ENCODE data around the gene PHB1.

PHB1 gene

DNA sequence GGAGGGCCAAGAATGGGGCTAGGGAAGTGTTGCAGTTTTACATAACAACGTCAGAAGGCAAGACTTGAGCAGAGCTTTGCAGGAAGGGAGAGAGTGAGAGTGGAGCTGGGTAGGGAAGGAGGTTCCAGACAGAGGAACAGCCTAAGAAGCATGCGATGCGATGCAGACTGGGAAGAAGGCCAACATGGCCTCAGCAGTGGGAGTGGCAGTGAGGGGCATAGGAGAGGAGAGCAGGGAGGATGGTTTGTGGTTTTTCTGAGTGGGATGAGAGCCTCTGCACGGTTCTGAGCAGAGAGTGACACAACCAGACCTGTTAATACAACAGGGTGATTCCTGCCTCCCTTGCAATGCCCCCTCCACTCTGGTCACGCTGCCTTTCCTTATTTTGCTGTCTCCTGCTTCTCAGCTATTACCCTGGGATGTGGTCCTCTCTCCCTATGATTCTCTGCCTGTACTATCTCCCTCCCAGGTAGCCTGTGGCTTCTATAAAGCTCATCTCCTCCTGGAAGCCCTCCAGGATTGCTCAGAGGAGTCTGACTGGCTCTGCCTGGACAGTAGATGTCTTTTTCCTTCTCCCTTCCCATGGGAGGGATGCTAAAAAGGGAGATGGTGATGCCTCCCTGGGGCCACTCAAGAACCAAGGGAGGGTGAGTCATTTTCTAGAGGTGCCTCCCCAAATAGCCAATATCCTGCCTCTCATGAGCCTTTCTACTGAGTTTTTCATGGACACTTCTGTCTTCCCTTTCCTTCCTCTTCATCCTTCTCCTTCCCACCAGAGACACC, 41.7 kb upstream of the PHB1 start:
- peak; percentile 80 for DNase-seq (ENCODE audit: extremely low read depth, low read depth)
- TF ChIP-seq, protein P1, sequence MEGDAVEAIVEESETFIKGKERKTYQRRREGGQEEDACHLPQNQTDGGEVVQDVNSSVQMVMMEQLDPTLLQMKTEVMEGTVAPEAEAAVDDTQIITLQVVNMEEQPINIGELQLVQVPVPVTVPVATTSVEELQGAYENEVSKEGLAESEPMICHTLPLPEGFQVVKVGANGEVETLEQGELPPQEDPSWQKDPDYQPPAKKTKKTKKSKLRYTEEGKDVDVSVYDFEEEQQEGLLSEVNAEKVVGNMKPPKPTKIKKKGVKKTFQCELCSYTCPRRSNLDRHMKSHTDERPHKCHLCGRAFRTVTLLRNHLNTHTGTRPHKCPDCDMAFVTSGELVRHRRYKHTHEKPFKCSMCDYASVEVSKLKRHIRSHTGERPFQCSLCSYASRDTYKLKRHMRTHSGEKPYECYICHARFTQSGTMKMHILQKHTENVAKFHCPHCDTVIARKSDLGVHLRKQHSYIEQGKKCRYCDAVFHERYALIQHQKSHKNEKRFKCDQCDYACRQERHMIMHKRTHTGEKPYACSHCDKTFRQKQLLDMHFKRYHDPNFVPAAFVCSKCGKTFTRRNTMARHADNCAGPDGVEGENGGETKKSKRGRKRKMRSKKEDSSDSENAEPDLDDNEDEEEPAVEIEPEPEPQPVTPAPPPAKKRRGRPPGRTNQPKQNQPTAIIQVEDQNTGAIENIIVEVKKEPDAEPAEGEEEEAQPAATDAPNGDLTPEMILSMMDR (IDR thresholded peaks at IDR 0.05; ENCODE audit: low read depth, low read length, missing control alignments), result no peak
- H3K4me3 ChIP-seq (replicated peaks; ENCODE audit: low read depth, low read length), result no peak overlapping the region

DNA sequence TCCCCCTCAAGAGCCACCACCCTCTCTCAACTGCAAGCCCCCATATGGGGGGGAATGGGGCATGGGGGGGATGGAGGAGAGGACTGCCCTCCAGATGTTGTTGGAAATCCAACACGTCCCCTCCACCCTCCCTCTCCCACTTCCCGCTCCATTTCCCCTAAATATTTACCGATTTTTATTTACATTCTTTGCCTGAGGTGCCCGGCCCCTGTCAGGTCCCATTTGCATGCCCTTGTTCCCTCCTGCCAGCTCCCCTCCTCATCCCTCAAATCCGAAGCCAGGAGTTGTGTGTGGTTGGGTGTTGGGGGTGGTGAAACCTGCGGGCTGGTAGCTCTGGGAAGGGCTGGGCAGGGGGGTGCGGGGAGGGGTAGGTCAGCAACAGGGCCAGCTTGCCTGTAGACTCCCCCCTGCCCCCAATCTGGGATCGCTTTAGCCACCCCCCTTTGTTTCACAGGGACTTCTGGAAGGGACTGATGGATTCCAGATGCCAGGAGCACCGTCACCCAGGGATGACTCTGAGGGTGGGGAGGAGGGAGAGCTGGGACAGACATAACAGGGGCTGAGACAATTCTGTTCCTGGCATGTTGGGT, 40.7 kb upstream of the PHB1 start:
- DNase-seq (ENCODE audit: extremely low read depth, low read depth), result no peak
- no peak overlapping the region for H3K4me3 ChIP-seq (replicated peaks; ENCODE audit: low read depth, low read length)
- TF ChIP-seq, protein P1 (IDR thresholded peaks at IDR 0.05; ENCODE audit: low read depth, low read length, missing control alignments), result no peak

DNA sequence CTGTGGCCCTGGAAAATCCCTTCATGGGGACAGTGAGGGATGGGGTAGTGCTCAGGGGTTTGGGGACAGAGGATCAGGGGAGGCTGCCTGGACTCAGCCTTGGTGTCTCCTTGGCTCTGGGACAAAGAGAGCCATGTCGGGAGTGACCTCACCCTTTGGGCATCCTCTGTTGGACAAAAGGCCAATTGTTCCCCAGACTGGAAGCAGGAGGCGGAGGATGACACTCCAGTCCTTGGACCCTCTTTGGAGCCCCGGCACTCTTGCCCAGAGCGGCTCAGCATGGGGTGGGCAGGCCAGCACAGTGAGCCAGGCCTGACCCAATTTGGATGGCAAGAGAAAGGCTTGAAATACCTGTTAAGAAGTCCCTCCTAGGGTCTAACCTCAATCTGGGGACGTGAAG, 39.4 kb upstream of the PHB1 start:
- DNase-seq (ENCODE audit: extremely low read depth, low read depth), result no peak

DNA sequence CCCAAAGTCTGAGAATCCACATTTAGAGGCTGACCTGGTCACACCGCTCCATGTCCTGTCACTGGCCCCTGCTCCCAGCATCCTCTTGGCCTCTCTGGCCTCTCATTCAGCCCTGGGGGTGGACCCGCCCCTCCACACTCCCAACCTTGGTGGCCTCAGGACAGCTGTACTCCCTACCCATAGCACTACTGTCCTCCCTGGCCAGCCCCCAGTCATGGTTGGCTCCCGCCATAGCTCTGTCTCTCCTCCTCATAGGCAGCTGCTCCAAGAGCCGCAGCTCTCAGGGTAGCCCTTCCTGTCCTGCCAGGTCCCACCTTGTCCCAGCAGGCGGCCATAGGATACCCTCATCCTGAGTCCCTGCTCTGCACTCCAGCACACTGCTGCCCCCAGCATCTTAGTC, 38.0 kb upstream of the PHB1 start:
- H3K4me3 ChIP-seq (replicated peaks; ENCODE audit: low read depth, low read length), result no peak overlapping the region
- DNase-seq (ENCODE audit: extremely low read depth, low read depth), result no peak

More for the DNA sequence above, 39.4 kb upstream of the PHB1 start:
- TF ChIP-seq, protein P1 (IDR thresholded peaks at IDR 0.05; ENCODE audit: low read depth, low read length, missing control alignments), result no peak
- no peak overlapping the region for H3K4me3 ChIP-seq (replicated peaks; ENCODE audit: low read depth, low read length)

DNA sequence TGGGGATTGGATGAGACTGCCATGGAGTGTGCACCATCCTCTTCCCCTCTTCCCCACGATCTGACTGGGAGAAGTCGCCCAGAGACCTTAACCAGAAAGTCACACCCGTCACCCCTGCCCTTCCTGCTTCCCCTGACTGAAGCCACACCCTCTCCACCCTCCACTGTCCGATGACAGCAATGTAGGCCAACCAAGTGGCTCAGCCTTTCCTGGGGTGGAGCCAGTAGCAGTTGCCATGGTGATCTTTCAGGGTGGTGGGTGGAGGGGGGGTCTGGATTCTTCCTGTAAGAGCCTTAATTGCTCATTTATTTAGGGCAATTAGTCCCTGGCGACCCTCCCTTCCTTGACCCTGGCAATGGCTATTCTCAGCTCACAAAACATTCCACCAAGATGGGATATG, 37.5 kb upstream of the PHB1 start:
- TF ChIP-seq, protein P1 (IDR thresholded peaks at IDR 0.05; ENCODE audit: low read depth, low read length, missing control alignments), result no peak
- DNase-seq (ENCODE audit: extremely low read depth, low read depth), result no peak
- H3K4me3 ChIP-seq (replicated peaks; ENCODE audit: low read depth, low read length), result no peak overlapping the region

More for the DNA sequence above, 38.0 kb upstream of the PHB1 start:
- TF ChIP-seq, protein P1 (IDR thresholded peaks at IDR 0.05; ENCODE audit: low read depth, low read length, missing control alignments), result no peak

DNA sequence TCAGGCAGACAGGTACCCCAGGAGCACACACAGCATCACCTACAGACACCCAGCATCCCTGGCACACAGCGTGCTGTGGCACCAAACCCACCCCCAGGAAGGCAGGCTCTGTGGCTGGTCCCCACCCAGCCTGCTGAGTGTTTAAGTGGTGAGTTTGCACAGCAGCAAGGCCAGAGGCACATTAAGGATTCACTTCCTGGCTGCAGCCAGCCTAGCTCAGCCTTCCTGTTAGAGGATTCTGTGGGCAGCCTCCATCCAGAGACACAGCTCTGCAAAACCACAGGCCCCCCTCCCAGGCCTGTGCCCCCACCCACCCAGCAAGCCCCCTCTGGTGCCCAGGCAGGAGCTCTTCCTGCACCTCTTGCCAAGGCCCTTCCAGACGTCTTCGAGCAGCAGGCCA, 36.1 kb upstream of the PHB1 start:
- no peak overlapping the region for H3K4me3 ChIP-seq (replicated peaks; ENCODE audit: low read depth, low read length)
- DNase-seq (ENCODE audit: extremely low read depth, low read depth), result no peak
- TF ChIP-seq, protein P1 (IDR thresholded peaks at IDR 0.05; ENCODE audit: low read depth, low read length, missing control alignments), result no peak

Data from HFF-Myc (cell line).